Activated CD8-positive, alpha-beta memory T cell treated with anti-CD3 and anti-CD28 coated beads, Interleukin-2, amount 50 U/mL, for 24 hours (primary cell): ENCODE measurements around the gene ETV7.

Experiments used
- DNase-seq: peaks from one replicate; pipeline ENCODE4 v3.0.0-alpha.2; 2020; ENCODE audit errors: extremely low read depth

ETV7 gene

GRCh38 chr6:36383606-36384005, 3.9 kb downstream of the ETV7 start:
- no peak for DNase-seq

- no peak for DNase-seq
Measured at GRCh38 chr6:36382976-36383375, 4.5 kb downstream of the ETV7 start.

GRCh38 chr6:36381502-36382389, 5.7 kb downstream of the ETV7 start:
- no peak for DNase-seq

GRCh38 chr6:36380166-36380565, 7.3 kb downstream of the ETV7 start:
- no peak for DNase-seq

- DNase-seq, result no peak
Measured at GRCh38 chr6:36378936-36379335, 8.5 kb downstream of the ETV7 start.

- no peak for DNase-seq
Measured at GRCh38 chr6:36378243-36378920, 9.1 kb downstream of the ETV7 start.

GRCh38 chr6:36377594-36377993, 9.9 kb downstream of the ETV7 start:
- no peak for DNase-seq

- no peak for DNase-seq
Measured at GRCh38 chr6:36376742-36377141, 10.7 kb downstream of the ETV7 start.

GRCh38 chr6:36376183-36376582, 11.3 kb downstream of the ETV7 start:
- DNase-seq, result no peak

GRCh38 chr6:36375644-36376155, 11.8 kb downstream of the ETV7 start:
- DNase-seq, result no peak

- DNase-seq, result no peak
Measured at GRCh38 chr6:36374972-36375371, 12.5 kb downstream of the ETV7 start.

GRCh38 chr6:36374194-36374593, 13.3 kb downstream of the ETV7 start:
- no peak for DNase-seq

- no peak for DNase-seq
Measured at GRCh38 chr6:36373368-36374019, 14.0 kb downstream of the ETV7 start.

- DNase-seq, result no peak
Measured at GRCh38 chr6:36372088-36372487, 15.4 kb downstream of the ETV7 start.

GRCh38 chr6:36371211-36371610, 16.3 kb downstream of the ETV7 start:
- no peak for DNase-seq

- DNase-seq, result no peak
Measured at GRCh38 chr6:36370638-36371037, 16.8 kb downstream of the ETV7 start.

- no peak for DNase-seq
Measured at GRCh38 chr6:36368921-36369865, 18.3 kb downstream of the ETV7 start.

GRCh38 chr6:36368421-36368820, 19.0 kb downstream of the ETV7 start:
- no peak for DNase-seq

GRCh38 chr6:36367743-36368142, 19.7 kb downstream of the ETV7 start:
- no peak for DNase-seq

GRCh38 chr6:36364669-36365479, 22.6 kb downstream of the ETV7 start:
- no peak for DNase-seq
